Measurements from ENCODE around the gene CPED1. TPM values are rescaled to one million over a fixed set of nuclear protein-coding genes. Genes with fewer than 3 reads are reported as not detected.
"Not testable (repeated sequence)": the region's sequence is repeated elsewhere in the genome, so short reads cannot be mapped to it uniquely, and the experiment has no call there.

The CPED1 gene
- total and polyA plus RNA-seq, 4 donors, result 4.7 to 34.1 (median 16.7) TPM

DNA sequence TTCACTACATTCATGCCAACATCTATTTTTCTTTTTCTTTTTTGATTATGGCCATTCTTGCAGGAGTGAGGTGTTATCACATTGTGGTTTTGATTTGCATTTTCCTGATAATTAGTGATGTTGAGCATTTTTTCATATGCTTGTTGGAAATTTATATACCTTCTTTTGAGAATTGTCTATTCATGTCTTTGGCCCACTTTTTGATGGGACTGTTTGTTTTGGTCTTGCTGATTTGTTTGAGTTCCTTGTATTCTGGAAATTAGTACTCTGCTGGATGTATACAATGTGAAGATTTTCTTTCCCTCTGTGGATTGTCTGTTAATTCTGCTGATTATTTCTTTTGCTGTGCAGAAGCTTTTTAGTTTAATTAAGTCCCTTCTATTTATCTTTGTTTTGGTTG lies 48.3 kb downstream of the CPED1 start:
- not testable (repeated sequence) for H3K4me3 ChIP-seq (ENCODE audit: low read depth, low read length); DNase-seq (ENCODE audit: low read depth in 4 of 6, low spot score in 6 of 6); H3K36me3 ChIP-seq (ENCODE audit: control insufficient read depth, insufficient read depth, low read length); H3K27me3 ChIP-seq (ENCODE audit: control insufficient read depth, insufficient read depth, low read length); H3K9me3 ChIP-seq (ENCODE audit: control insufficient read depth, insufficient read depth, low read length); H3K27ac ChIP-seq (ENCODE audit: low read depth, low read length); H3K4me1 ChIP-seq (ENCODE audit: control insufficient read depth, insufficient read depth, low read length)

DNA sequence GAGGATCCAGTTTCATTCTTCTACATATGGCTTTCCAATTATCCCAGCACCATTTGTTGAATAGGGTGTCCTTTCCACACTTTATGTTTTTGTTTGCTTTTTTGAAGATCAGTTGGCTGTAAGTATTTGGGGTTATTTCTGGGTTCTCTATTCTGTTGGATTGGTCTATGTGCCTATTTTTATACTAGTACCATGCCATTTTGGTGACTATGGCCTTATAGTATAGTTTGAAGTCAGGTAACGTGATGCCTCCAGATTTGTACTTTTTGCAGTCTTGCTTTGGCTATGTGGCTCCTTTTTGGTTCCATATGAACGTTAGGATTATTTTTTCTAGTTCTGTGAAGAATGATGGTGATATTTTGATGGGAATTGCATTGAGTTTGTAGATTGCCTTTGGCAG lies 48.8 kb downstream of the CPED1 start:
- WGBS (ENCODE audit: insufficient coverage), result no CpG with 5 or more reads among the region's 2 CpGs
- not testable (repeated sequence) for H3K9me3 ChIP-seq (ENCODE audit: control insufficient read depth, insufficient read depth, low read length); H3K4me3 ChIP-seq (ENCODE audit: low read depth, low read length); H3K36me3 ChIP-seq (ENCODE audit: control insufficient read depth, insufficient read depth, low read length); DNase-seq (ENCODE audit: low read depth in 4 of 6, low spot score in 6 of 6); H3K4me1 ChIP-seq (ENCODE audit: control insufficient read depth, insufficient read depth, low read length); H3K27ac ChIP-seq (ENCODE audit: low read depth, low read length); H3K27me3 ChIP-seq (ENCODE audit: control insufficient read depth, insufficient read depth, low read length)

DNA sequence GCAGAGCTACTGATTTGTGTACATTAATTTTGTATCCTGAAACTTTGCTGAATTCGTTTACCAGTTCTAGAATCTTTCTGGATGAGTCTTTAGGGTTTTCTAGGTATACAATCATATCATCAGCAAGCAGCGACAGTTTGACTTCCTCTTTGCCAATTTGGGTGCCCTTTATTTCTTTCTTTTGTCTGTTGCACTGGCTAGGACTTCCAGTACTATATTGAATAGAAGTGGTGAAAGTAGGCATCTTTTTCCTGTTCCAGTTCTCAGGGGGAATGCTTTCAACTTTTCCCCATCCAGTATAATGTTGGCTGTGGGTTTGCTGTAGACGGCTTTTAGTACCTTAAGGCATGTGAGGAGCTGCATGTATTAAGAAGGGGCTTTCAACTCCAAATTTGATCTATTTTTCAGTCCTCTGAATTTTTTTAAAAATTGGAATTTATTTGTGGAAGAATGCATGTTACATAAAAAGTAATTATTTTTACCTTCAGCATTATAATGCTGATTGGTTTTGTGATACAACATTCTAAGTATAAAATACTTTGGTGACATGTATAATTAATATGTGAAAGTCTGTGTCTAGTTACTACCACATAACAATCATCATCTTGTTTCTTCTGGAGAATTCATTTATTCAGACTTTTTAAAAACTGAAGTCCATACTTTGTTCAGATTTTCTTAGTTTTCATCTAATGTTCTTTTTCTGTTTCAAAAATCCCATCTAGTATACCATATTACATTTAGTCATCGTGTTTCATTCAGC lies 49.6 kb downstream of the CPED1 start:
- no peak for DNase-seq (ENCODE audit: low read depth in 4 of 6, low spot score in 6 of 6)
- H3K9me3 ChIP-seq (ENCODE audit: control insufficient read depth, insufficient read depth, low read length), result peaks cover 3% of the 10 kb centered on the region
- H3K4me3 ChIP-seq (ENCODE audit: low read depth, low read length), result no peak overlapping the region
- no peak overlapping the region for H3K27ac ChIP-seq (ENCODE audit: low read depth, low read length)
- no peaks in the 10 kb centered on the region for H3K27me3 ChIP-seq (ENCODE audit: control insufficient read depth, insufficient read depth, low read length)
- H3K4me1 ChIP-seq (ENCODE audit: control insufficient read depth, insufficient read depth, low read length), result no peaks in the 10 kb centered on the region
- WGBS (ENCODE audit: insufficient coverage), result no CpG with 5 or more reads among the region's 4 CpGs
- H3K36me3 ChIP-seq (ENCODE audit: control insufficient read depth, insufficient read depth, low read length), result no peaks in the 10 kb centered on the region

DNA sequence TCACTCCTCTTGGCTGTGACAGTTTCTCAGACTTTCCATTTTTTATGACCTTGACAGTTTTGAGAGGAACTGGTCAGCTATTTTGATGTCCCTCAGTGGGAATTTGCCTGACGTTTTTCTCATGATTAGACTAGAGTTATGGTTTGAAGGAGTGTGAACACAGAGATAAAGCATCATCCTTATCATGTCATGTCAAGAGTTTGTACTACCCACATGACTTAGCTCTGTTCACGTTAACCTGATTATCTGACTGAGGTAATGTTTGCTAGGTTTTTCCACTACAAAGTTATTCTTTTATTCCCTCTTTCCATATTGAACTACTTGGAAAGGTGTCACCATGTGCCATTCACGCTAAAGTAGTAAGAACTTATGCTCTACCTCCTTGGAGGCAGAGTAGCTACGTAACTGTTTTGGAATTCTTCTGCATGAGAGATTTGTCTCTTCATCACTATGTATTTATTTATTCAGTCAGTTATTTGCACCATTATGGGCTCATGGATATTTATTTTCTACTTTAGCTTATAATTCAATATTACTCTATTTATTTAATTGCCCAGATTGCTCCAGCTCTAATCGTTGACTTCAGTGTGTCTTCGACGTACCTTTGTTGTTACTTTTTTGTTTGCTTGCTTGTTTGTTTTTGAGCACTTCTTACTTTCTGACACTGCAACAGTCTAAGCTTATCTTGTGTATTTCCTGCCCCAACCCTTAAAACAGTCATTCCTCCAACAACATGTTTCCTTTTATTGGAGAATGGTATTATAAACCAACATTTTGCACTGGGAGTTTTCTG lies 50.4 kb downstream of the CPED1 start:
- Histone ChIP-seq H3K27me3 (ENCODE audit: control insufficient read depth, insufficient read depth, low read length) (no peaks in the 10 kb centered on the region), H3K4me1 (ENCODE audit: control insufficient read depth, insufficient read depth, low read length) (no peaks in the 10 kb centered on the region), H3K4me3 (ENCODE audit: low read depth, low read length) (no peak overlapping the region), H3K36me3 (ENCODE audit: control insufficient read depth, insufficient read depth, low read length) (no peaks in the 10 kb centered on the region), H3K27ac (ENCODE audit: low read depth, low read length) (no peak overlapping the region), H3K9me3 (ENCODE audit: control insufficient read depth, insufficient read depth, low read length) (peaks cover 3% of the 10 kb centered on the region)
- 88% methylated on average over 1 of the region's 7 CpGs for WGBS (ENCODE audit: insufficient coverage)
- DNase-seq (ENCODE audit: low read depth in 4 of 6, low spot score in 6 of 6), result no peak

DNA sequence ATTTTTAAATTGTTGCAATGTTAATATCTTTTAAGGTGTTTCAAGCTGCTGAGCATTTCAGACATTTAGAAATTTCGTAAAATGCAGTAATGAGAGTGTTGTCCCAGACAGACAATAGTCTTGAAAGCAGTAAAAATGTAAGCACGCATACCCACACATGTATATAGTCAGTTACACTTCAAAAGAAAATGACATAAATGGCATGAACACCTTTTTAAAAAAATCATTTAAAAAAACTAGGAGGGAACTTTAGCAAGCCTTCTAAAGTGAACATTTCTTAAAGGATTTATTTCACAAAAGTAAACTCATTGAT lies 51.0 kb downstream of the CPED1 start:
- H3K4me3 ChIP-seq (ENCODE audit: low read depth, low read length), result no peak overlapping the region
- no peaks in the 10 kb centered on the region for H3K27me3 ChIP-seq (ENCODE audit: control insufficient read depth, insufficient read depth, low read length)
- H3K27ac ChIP-seq (ENCODE audit: low read depth, low read length), result no peak overlapping the region
- DNase-seq (ENCODE audit: low read depth in 4 of 6, low spot score in 6 of 6), result no peak
- H3K9me3 ChIP-seq (ENCODE audit: control insufficient read depth, insufficient read depth, low read length), result peaks cover 3% of the 10 kb centered on the region
- WGBS (ENCODE audit: insufficient coverage), result 83% methylated on average over 1 of the region's 2 CpGs
- no peaks in the 10 kb centered on the region for H3K36me3 ChIP-seq (ENCODE audit: control insufficient read depth, insufficient read depth, low read length)
- H3K4me1 ChIP-seq (ENCODE audit: control insufficient read depth, insufficient read depth, low read length), result no peaks in the 10 kb centered on the region

DNA sequence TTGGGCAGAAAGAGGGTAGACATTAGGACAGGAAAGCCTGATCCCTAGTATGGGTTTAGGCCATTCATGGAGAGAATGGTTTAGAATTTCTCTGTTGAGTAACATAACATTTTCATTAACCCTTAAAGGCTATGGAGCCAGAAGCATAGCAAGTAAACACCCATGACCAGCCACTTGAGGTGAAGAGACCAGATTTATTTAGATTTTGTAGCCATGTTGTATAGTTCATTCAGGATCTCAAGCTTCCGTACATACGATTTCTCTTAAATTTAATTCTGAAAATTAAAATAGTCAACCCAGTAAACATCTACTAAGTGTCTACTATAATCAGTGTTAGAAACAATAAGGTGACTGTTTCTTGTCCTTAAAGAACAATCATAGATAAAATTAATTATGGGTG lies 51.5 kb downstream of the CPED1 start:
- no peak overlapping the region for H3K4me3 ChIP-seq (ENCODE audit: low read depth, low read length)
- peaks cover 3% of the 10 kb centered on the region for H3K9me3 ChIP-seq (ENCODE audit: control insufficient read depth, insufficient read depth, low read length)
- WGBS (ENCODE audit: insufficient coverage), result no CpG with 5 or more reads among the region's 2 CpGs
- H3K27me3 ChIP-seq (ENCODE audit: control insufficient read depth, insufficient read depth, low read length), result no peaks in the 10 kb centered on the region
- no peaks in the 10 kb centered on the region for H3K36me3 ChIP-seq (ENCODE audit: control insufficient read depth, insufficient read depth, low read length)
- no peak for DNase-seq (ENCODE audit: low read depth in 4 of 6, low spot score in 6 of 6)
- no peak overlapping the region for H3K27ac ChIP-seq (ENCODE audit: low read depth, low read length)
- H3K4me1 ChIP-seq (ENCODE audit: control insufficient read depth, insufficient read depth, low read length), result no peaks in the 10 kb centered on the region

DNA sequence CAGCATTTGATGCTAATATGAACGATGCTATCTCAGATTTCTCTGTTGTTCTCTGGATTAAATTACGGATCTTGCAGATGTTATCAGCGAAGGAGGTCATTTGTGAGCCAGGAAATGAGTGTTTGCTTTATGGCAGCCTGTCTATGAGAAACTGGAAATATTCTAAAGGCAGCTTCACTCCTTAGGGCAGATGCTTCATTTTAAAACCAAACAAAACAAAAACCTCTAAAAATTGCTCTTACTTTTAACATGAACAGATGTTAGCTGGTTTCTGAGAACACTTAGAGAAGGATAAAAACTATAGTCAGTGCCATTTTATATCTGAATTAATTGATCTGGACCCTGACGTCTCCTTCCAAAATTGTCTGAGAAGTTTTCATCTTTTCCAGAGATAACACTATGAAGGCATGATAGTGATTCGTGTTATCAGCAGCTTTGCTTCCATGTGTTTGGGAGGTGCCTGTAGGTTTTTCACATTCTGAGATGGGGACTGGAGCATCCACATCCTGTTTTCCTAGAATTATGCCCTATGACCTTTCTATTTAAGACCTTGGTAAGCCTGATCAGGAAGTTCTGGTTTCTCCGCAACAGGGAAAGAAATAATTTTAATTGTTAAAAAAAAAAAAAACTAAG lies 53.1 kb downstream of the CPED1 start:
- no peak overlapping the region for H3K4me3 ChIP-seq (ENCODE audit: low read depth, low read length)
- peak overlapping the region; percentile 22 for H3K27ac ChIP-seq (ENCODE audit: low read depth, low read length)
- H3K27me3 ChIP-seq (ENCODE audit: control insufficient read depth, insufficient read depth, low read length), result no peaks in the 10 kb centered on the region
- DNase-seq (ENCODE audit: low read depth in 4 of 6, low spot score in 6 of 6), result peak in 1 of 6 donors; percentile 25
- peaks cover 3% of the 10 kb centered on the region for H3K9me3 ChIP-seq (ENCODE audit: control insufficient read depth, insufficient read depth, low read length)
- no CpG with 5 or more reads among the region's 6 CpGs for WGBS (ENCODE audit: insufficient coverage)
- no peaks in the 10 kb centered on the region for H3K36me3 ChIP-seq (ENCODE audit: control insufficient read depth, insufficient read depth, low read length)
- no peaks in the 10 kb centered on the region for H3K4me1 ChIP-seq (ENCODE audit: control insufficient read depth, insufficient read depth, low read length)

DNA sequence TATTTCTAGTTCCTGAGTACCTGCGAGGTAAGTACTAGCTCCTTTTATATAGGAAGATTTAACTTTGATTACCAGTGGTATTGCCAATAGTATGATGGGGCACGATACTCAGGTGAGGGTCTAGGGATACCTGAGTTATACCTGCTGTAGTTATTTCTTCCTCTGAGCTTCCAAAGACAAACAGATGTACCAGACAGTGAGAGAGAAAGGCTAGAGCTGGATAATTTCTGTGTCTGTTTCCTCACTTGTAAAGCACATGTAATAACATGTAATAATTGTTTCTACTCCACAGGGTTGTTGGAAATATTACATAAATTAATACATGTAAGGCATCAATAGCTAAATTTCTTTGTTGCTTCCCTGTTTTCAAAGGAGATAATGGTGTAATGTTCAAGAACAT lies 53.7 kb downstream of the CPED1 start:
- DNase-seq (ENCODE audit: low read depth in 4 of 6, low spot score in 6 of 6), result no peak
- H3K27me3 ChIP-seq (ENCODE audit: control insufficient read depth, insufficient read depth, low read length), result no peaks in the 10 kb centered on the region
- H3K9me3 ChIP-seq (ENCODE audit: control insufficient read depth, insufficient read depth, low read length), result peaks cover 3% of the 10 kb centered on the region
- H3K4me3 ChIP-seq (ENCODE audit: low read depth, low read length), result no peak overlapping the region
- H3K27ac ChIP-seq (ENCODE audit: low read depth, low read length), result peak overlapping the region; percentile 22
- 80% methylated on average over 1 of the region's 2 CpGs for WGBS (ENCODE audit: insufficient coverage)
- no peaks in the 10 kb centered on the region for H3K36me3 ChIP-seq (ENCODE audit: control insufficient read depth, insufficient read depth, low read length)
- H3K4me1 ChIP-seq (ENCODE audit: control insufficient read depth, insufficient read depth, low read length), result no peaks in the 10 kb centered on the region

DNA sequence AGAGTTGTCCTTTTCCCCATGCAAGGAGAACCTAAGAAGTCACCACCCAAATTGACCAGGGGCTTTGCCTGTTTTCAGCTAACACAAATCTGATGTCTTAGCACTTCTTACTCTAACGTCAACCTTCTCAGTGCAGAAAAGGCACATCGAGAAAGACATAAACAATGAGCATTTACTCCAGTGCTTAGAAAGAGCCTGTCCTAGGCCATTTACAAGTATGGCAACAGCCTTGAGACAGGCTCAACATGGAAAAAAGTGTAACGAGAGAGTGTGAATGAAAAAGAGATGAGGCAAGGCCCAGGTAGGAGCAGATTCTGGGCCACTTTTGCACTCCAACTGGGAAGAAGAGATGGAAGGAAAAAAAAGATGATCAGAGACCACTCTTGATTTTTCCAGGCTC lies 54.4 kb downstream of the CPED1 start:
- no peaks in the 10 kb centered on the region for H3K4me1 ChIP-seq (ENCODE audit: control insufficient read depth, insufficient read depth, low read length)
- WGBS (ENCODE audit: insufficient coverage), result 78% methylated on average over 3 of the region's 3 CpGs
- H3K27me3 ChIP-seq (ENCODE audit: control insufficient read depth, insufficient read depth, low read length), result no peaks in the 10 kb centered on the region
- no peak overlapping the region for H3K4me3 ChIP-seq (ENCODE audit: low read depth, low read length)
- no peaks in the 10 kb centered on the region for H3K9me3 ChIP-seq (ENCODE audit: control insufficient read depth, insufficient read depth, low read length)
- DNase-seq (ENCODE audit: low read depth in 4 of 6, low spot score in 6 of 6), result no peak
- no peak overlapping the region for H3K27ac ChIP-seq (ENCODE audit: low read depth, low read length)
- H3K36me3 ChIP-seq (ENCODE audit: control insufficient read depth, insufficient read depth, low read length), result no peaks in the 10 kb centered on the region
